Measurements from ENCODE around the gene EDARADD.

- no peak for TF ChIP-seq GABPA (IDR thresholded peaks at IDR 0.05; ENCODE audit: low read depth, low read length)
- no peak for TF ChIP-seq GABPA (CRISPR knock-in tag; IDR thresholded peaks at IDR 0.05; ENCODE audit: low read depth)
- TF ChIP-seq PREB (CRISPR knock-in tag; IDR thresholded peaks at IDR 0.05) = no peak
- TF ChIP-seq NRL (CRISPR knock-in tag; IDR thresholded peaks at IDR 0.05; ENCODE audit: borderline replicate concordance) = no peak
- TF ChIP-seq TMF1 (CRISPR knock-in tag; IDR thresholded peaks at IDR 0.05; ENCODE audit: low read depth) = no peak
- no peak for TF ChIP-seq FOSL2 (CRISPR knock-in tag; IDR thresholded peaks at IDR 0.05)
- TF ChIP-seq STAT5B (CRISPR knock-in tag; IDR thresholded peaks at IDR 0.05) = no peak
- TF ChIP-seq SRSF1 (optimal IDR thresholded peaks at IDR 0.05; ENCODE audit: low read depth, low read length) = no peak
- TF ChIP-seq CTCF (CRISPR knock-in tag; IDR thresholded peaks at IDR 0.05) = no peak
These were observed 42.1 kb upstream of the EDARADD start for GRCh38 chr1:236351875-236352573.

Measured in HepG2 (cell line).